Ovary (tissue), 3 donors: Measurements from ENCODE around the gene PCDHA3.
"Not testable (repeated sequence)": the region's sequence is repeated elsewhere in the genome, so short reads cannot be mapped to it uniquely, and the experiment has no call there.

Experiments
- CTCF ChIP-seq, 3 donors: fragments of 450-650 bp in 2 of 3; fragments of 200-600 bp in 1 of 3; IDR thresholded peaks; one replicate each; pipeline versions ENCODE4 v1.5.1 to v1.8.0; 2016 to 2022; ENCODE audit warnings: antibody characterized with exemption in 3 of 3, mild to moderate bottlenecking in 1 of 3
- EP300 ChIP-seq: sonication (generic); formaldehyde crosslinking; IDR thresholded peaks from one replicate; pipeline ENCODE4 v1.6.1; 2017; ENCODE audit warnings: antibody characterized with exemption
- donor health status: DM: no; HTN: no; CAD: no.

GRCh38 chr5:140808241-140808888 is 7.5 kb downstream of the PCDHA3 start:
- not testable (repeated sequence) for TF ChIP-seq CTCF (IDR thresholded peaks at IDR 0.05); EP300
